Keratinocyte (primary cell): ENCODE data around the gene RCSD1.
A peak's percentile ranks its signal among the peaks of the same experiment; 100 is the strongest.

ENCODE experiments used
- CTCF ChIP-seq, 3 experiments: IDR thresholded peaks in 1 of 3; conservative IDR thresholded peaks in 1 of 3; optimal IDR thresholded peaks in 1 of 3; 2 replicates in 2 of 3; 3 replicates in 1 of 3; pipeline versions ENCODE3 to v1.5.1; 2011; ENCODE audit warnings: low read length in 3 of 3, mild to moderate bottlenecking in 3 of 3, moderate library complexity in 2 of 3, control low read depth in 1 of 3, inconsistent platforms in 1 of 3; ENCODE audit not compliant: insufficient read depth in 2 of 3; ENCODE audit errors: extremely low read depth in 1 of 3
- EZH2 ChIP-seq: IDR thresholded peaks from one replicate; pipeline ENCODE4 v1.6.1; 2012; ENCODE audit warnings: inconsistent platforms, mild to moderate bottlenecking, low read length, moderate library complexity

GRCh38 chr1:167687919-167688519, 58.0 kb downstream of the RCSD1 start:
- peak; percentile 74 to 88 (median 80) for TF ChIP-seq CTCF (optimal IDR thresholded peaks at IDR 0.05 in 1 of 3, IDR thresholded peaks at IDR 0.05 in 1 of 3, conservative IDR thresholded peaks at IDR 0.05 in 1 of 3; ENCODE audit: extremely low read depth in 1 of 3, insufficient read depth in 2 of 3, low read length in 3 of 3)
- TF ChIP-seq EZH2 = no peak
